H9 (cell line): Measurements from ENCODE around the gene CFAP90. TPM values are rescaled to one million over a fixed set of nuclear protein-coding genes. Genes with fewer than 3 reads are reported as not detected.

Source experiments
- DNase-seq: peaks from one replicate; pipeline ENCODE4 v3.0.0-alpha.2; 2017
- H2AFZ ChIP-seq: one replicate; pipeline ENCODE4 v1.6.1; 2013; ENCODE audit warnings: mild to moderate bottlenecking, low read length, control low read depth, moderate library complexity
- H2AK5ac ChIP-seq: 2 replicates; pipeline ENCODE4 v1.6.1; 2013; ENCODE audit warnings: low read length, control low read depth, mixed read lengths; ENCODE audit not compliant: insufficient read length
- H2BK120ac ChIP-seq: one replicate; pipeline ENCODE4 v1.6.1; 2013; ENCODE audit warnings: low read depth, mild to moderate bottlenecking, low read length, control low read depth, inconsistent platforms; ENCODE audit not compliant: poor library complexity, severe bottlenecking
- H2BK12ac ChIP-seq: 2 replicates; pipeline ENCODE4 v1.6.1; 2013; ENCODE audit warnings: low read length, control low read depth, mixed read lengths, low read depth; ENCODE audit not compliant: insufficient read length
- H2BK15ac ChIP-seq: 2 replicates; pipeline ENCODE4 v1.6.1; 2013; ENCODE audit warnings: low read depth, low read length, control low read depth
- H2BK20ac ChIP-seq: one replicate; pipeline ENCODE4 v1.6.1; 2013; ENCODE audit warnings: low read depth, mild to moderate bottlenecking, low read length, control low read depth, inconsistent platforms; ENCODE audit not compliant: poor library complexity, severe bottlenecking
- H2BK5ac ChIP-seq: 2 replicates; pipeline ENCODE4 v1.6.1; 2013; ENCODE audit warnings: low read length, control low read depth, mixed read lengths; ENCODE audit not compliant: insufficient read length
- H3K14ac ChIP-seq: 2 replicates; pipeline ENCODE4 v1.6.1; 2013; ENCODE audit warnings: low read length, control low read depth; ENCODE audit not compliant: insufficient read depth
- H3K18ac ChIP-seq: 2 replicates; pipeline ENCODE4 v1.6.1; 2013; ENCODE audit warnings: low read depth, mild to moderate bottlenecking, mixed read lengths, low read length, control low read depth; ENCODE audit not compliant: insufficient read length
- H3K23ac ChIP-seq: 2 replicates; pipeline ENCODE4 v1.6.1; 2013; ENCODE audit warnings: low read length, control low read depth, mixed read lengths, low read depth; ENCODE audit not compliant: insufficient read length
- H3K23me2 ChIP-seq: 2 replicates; pipeline ENCODE4 v1.6.1; 2013; ENCODE audit warnings: low read depth, mild to moderate bottlenecking, mixed read lengths, low read length, control low read depth; ENCODE audit not compliant: insufficient read length, poor library complexity, severe bottlenecking
- H3K27ac ChIP-seq: 2 replicates; pipeline ENCODE4 v1.5.1; 2013; ENCODE audit warnings: low read length, control low read depth, mixed read lengths, low read depth; ENCODE audit not compliant: insufficient read length
- H3K27me3 ChIP-seq: 2 replicates; pipeline ENCODE4 v1.6.1; 2013; ENCODE audit warnings: low read length, control low read depth, inconsistent platforms; ENCODE audit not compliant: insufficient read depth
- H3K4ac ChIP-seq: 2 replicates; pipeline ENCODE4 v1.6.1; 2013; ENCODE audit warnings: low read depth, mild to moderate bottlenecking, control low read depth, inconsistent platforms, low read length, moderate library complexity
- H3K4me1 ChIP-seq: 2 replicates; pipeline ENCODE4 v1.6.1; 2013; ENCODE audit warnings: low read length, control low read depth, inconsistent platforms; ENCODE audit not compliant: insufficient read depth
- H3K4me2 ChIP-seq: 2 replicates; pipeline ENCODE4 v1.6.1; 2013; ENCODE audit warnings: low read length, control low read depth, mixed read lengths; ENCODE audit not compliant: insufficient read length, insufficient read depth
- H3K56ac ChIP-seq: 2 replicates; pipeline ENCODE4 v1.6.1; 2013; ENCODE audit warnings: low read depth, mild to moderate bottlenecking, mixed read lengths, low read length, control low read depth; ENCODE audit not compliant: insufficient read length
- H3K79me1 ChIP-seq: 2 replicates; pipeline ENCODE4 v1.6.1; 2013; ENCODE audit warnings: low read depth, mild to moderate bottlenecking, moderate library complexity, low read length, control low read depth, inconsistent platforms; ENCODE audit not compliant: insufficient read depth, poor library complexity, severe bottlenecking
- H3K79me2 ChIP-seq: 2 replicates; pipeline ENCODE4 v1.6.1; 2013; ENCODE audit warnings: low read length, control low read depth, inconsistent platforms; ENCODE audit not compliant: insufficient read depth
- H3K9ac ChIP-seq: 2 replicates; pipeline ENCODE4 v1.6.1; 2013; ENCODE audit warnings: low read length, control low read depth, mixed read lengths; ENCODE audit not compliant: insufficient read length; ENCODE audit errors: extremely low read depth
- H3K9me3 ChIP-seq: one replicate; pipeline ENCODE4 v1.6.1; 2013; ENCODE audit warnings: low read depth, low read length, inconsistent platforms; ENCODE audit not compliant: control insufficient read depth
- H3T11ph ChIP-seq: one replicate; pipeline ENCODE4 v1.6.1; 2013; ENCODE audit warnings: mild to moderate bottlenecking, low read length, control low read depth, inconsistent platforms
- H4K20me1 ChIP-seq: one replicate; pipeline ENCODE4 v1.6.1; 2013; ENCODE audit not compliant: control insufficient read depth, insufficient read length, insufficient read depth
- H4K5ac ChIP-seq: 2 replicates; pipeline ENCODE4 v1.6.1; 2013; ENCODE audit warnings: low read depth, mild to moderate bottlenecking, mixed read lengths, low read length, control low read depth; ENCODE audit not compliant: insufficient read length
- H4K8ac ChIP-seq: replicated peaks from 2 replicates; pipeline ENCODE4 v1.6.1; 2013; ENCODE audit warnings: low read length, control low read depth, mixed read lengths, low read depth; ENCODE audit not compliant: insufficient read length
- H4K91ac ChIP-seq: 2 replicates; pipeline ENCODE4 v1.6.1; 2013; ENCODE audit warnings: low read depth, mild to moderate bottlenecking, moderate library complexity, mixed read lengths, low read length, control low read depth; ENCODE audit not compliant: insufficient read length
- H3K27ac Mint-ChIP-seq, 3 experiments: 2 replicates in 2 of 3; 3 replicates in 1 of 3; pipeline ENCODE4 v1.8.0; 2020 to 2021; ENCODE audit warnings: mixed read lengths in 3 of 3, mild to moderate bottlenecking in 1 of 3, moderate library complexity in 1 of 3
- H3K27me3 Mint-ChIP-seq: 2 replicates; pipeline ENCODE4 v1.8.0; 2021; ENCODE audit warnings: low read depth, mild to moderate bottlenecking, moderate library complexity, mixed read lengths
- H3K36me3 Mint-ChIP-seq, 3 experiments: 2 replicates in 2 of 3; 3 replicates in 1 of 3; pipeline ENCODE4 v1.8.0; 2020 to 2021; ENCODE audit warnings: low read depth in 3 of 3, mixed read lengths in 3 of 3; ENCODE audit not compliant: insufficient read depth in 1 of 3
- H3K4me1 Mint-ChIP-seq, 2 experiments: 2 replicates each; pipeline ENCODE4 v1.8.0; 2020; ENCODE audit warnings: mixed read lengths in 2 of 2
- H3K4me3 Mint-ChIP-seq, 2 experiments: 2 replicates in 1 of 2; 3 replicates in 1 of 2; pipeline ENCODE4 v1.8.0; 2020 to 2021; ENCODE audit warnings: mild to moderate bottlenecking in 2 of 2, mixed read lengths in 2 of 2, moderate library complexity in 1 of 2
- H3K9me3 Mint-ChIP-seq, 2 experiments: 2 replicates in 1 of 2; 3 replicates in 1 of 2; pipeline ENCODE4 v1.8.0; 2020; ENCODE audit warnings: mild to moderate bottlenecking in 2 of 2, mixed read lengths in 2 of 2, moderate library complexity in 1 of 2
- WGBS: extraction: QIAGEN DNeasy Blood & Tissue Kit; methylation state at CpG from one replicate; pipeline ENCODE4 v1.1.7; 2013; ENCODE audit warnings: missing lambda C conversion rate, low lambda C conversion rate, mixed read lengths; ENCODE audit not compliant: insufficient read length; ENCODE audit errors: extremely low coverage; 5-methylcytosine and 5-hydroxymethylcytosine counted together
- total RNA-seq: library from RNA; stranded (reverse); gene quantifications from 2 replicates; pipeline ENCODE4 v1.2.1, GENCODE V29; 2021
- TF ChIP-seq, protein P1 (sequence below): fragments of 200-600 bp; sonication (generic); conservative IDR thresholded peaks from 3 replicates; pipeline ENCODE4 v1.8.0; 2021; ENCODE audit warnings: antibody characterized with exemption, mild to moderate bottlenecking

The CFAP90 gene
- total RNA-seq, 1 experiment from 2014 or later = 0.44 TPM

DNA sequence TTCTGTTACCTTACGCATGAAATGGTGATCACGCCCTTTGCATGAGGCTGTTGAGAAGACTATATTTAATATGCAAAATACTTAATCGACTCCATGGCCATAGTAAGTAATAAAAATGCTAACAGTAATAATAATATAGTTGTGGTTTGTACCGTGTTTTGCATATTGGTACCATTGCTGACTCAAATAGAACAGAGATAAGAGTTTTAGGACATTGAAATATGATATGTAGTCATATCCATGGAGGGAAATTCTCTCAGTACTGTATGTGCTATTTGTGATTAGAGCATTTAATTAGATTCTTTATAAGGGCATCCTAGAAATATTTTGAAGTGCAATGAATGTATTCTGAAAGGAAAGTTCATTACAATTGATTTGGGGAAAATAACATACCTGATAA is 41.9 kb downstream of the CFAP90 start:
- Histone ChIP-seq H2BK15ac (no peak overlapping the region), H3K79me2 (no peaks in the 10 kb centered on the region), H3K27ac (no peak overlapping the region), H2BK5ac (no peak overlapping the region), H4K8ac (no peak overlapping the region), H3K23ac (no peak overlapping the region), H3K18ac (no peak overlapping the region), H3K4me1 (no peaks in the 10 kb centered on the region), H3K56ac (no peak overlapping the region), H3K9ac (no peak overlapping the region), H3K27me3 (no peaks in the 10 kb centered on the region), H2BK20ac (no peak overlapping the region), H3K9me3 (no peaks in the 10 kb centered on the region), H3K4me2 (no peak overlapping the region), H3T11ph (no peak overlapping the region), H3K23me2 (no peaks in the 10 kb centered on the region), H2AFZ (no peak overlapping the region), H2BK120ac (no peak overlapping the region), H2AK5ac (no peak overlapping the region), H3K4ac (no peak overlapping the region), H4K20me1 (no peaks in the 10 kb centered on the region), H2BK12ac (no peak overlapping the region), H4K91ac (no peak overlapping the region), H3K14ac (no peak overlapping the region), H3K79me1 (no peaks in the 10 kb centered on the region), H4K5ac (no peak overlapping the region)
- TF ChIP-seq, protein P1, sequence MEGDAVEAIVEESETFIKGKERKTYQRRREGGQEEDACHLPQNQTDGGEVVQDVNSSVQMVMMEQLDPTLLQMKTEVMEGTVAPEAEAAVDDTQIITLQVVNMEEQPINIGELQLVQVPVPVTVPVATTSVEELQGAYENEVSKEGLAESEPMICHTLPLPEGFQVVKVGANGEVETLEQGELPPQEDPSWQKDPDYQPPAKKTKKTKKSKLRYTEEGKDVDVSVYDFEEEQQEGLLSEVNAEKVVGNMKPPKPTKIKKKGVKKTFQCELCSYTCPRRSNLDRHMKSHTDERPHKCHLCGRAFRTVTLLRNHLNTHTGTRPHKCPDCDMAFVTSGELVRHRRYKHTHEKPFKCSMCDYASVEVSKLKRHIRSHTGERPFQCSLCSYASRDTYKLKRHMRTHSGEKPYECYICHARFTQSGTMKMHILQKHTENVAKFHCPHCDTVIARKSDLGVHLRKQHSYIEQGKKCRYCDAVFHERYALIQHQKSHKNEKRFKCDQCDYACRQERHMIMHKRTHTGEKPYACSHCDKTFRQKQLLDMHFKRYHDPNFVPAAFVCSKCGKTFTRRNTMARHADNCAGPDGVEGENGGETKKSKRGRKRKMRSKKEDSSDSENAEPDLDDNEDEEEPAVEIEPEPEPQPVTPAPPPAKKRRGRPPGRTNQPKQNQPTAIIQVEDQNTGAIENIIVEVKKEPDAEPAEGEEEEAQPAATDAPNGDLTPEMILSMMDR = no peak
- Mint-ChIP-seq H3K36me3 (peaks cover 10 to 17% (median 11%) of the 10 kb centered on the region in 3 experiments), H3K4me1 (peaks cover 0 to 1% of the 10 kb centered on the region in 2 experiments; a peak in 1 of 4 replicates), H3K27ac (no peak overlapping the region), H3K27me3 (no peaks in the 10 kb centered on the region), H3K4me3 (no peak overlapping the region), H3K9me3 (no peaks in the 10 kb centered on the region)
- no peak for DNase-seq
- WGBS = no CpG with 5 or more reads among the region's 4 CpGs
